HEK293 (cell line): Measurements from ENCODE around the gene ZNF532.

ENCODE experiments used
- CTCF ChIA-PET: fragments of 350-600 bp; formaldehyde crosslinking; extraction: SDS; loops from one replicate; lab custom pipeline; 2021; ENCODE audit warnings: antibody characterized with exemption; lab: Yijun Ruan, JAX
- POLR2A ChIA-PET: fragments of 300-600 bp; formaldehyde crosslinking; extraction: SDS; loops from one replicate; lab custom pipeline; 2020; ENCODE audit warnings: antibody characterized with exemption, inconsistent platforms; lab: Yijun Ruan, JAX
- H3K27ac ChIP-seq: fragments of 200-500 bp; sonication (Bioruptor generic); 2 replicates; pipeline ENCODE4 v1.5.1; 2014; ENCODE audit warnings: low read depth, low read length, control low read depth, inconsistent platforms; ENCODE audit errors: extremely low read depth
- H3K36me3 ChIP-seq, 2 experiments: fragments of 200-500 bp in 1 of 2; sonication (Bioruptor generic) in 1 of 2; 1 replicate in 1 of 2; 2 replicates in 1 of 2; pipeline ENCODE4 v1.5.1; 2014 to 2017; ENCODE audit warnings: inconsistent platforms in 2 of 2, low read length in 2 of 2; ENCODE audit not compliant: control insufficient read depth in 2 of 2, insufficient read depth in 1 of 2
- H3K4me1 ChIP-seq: fragments of 200-500 bp; sonication (Bioruptor generic); 2 replicates; pipeline ENCODE4 v1.5.1; 2014; ENCODE audit warnings: mild to moderate bottlenecking, low read length, inconsistent platforms; ENCODE audit not compliant: control insufficient read depth, insufficient read depth
- H3K4me3 ChIP-seq: 2 replicates; pipeline ENCODE4 v1.5.1; 2011; ENCODE audit warnings: low read depth, mild to moderate bottlenecking, control low read depth, low read length, moderate library complexity
- H3K9me3 ChIP-seq: fragments of 200-500 bp; sonication (Bioruptor generic); 2 replicates; pipeline ENCODE4 v1.5.1; 2014; ENCODE audit warnings: low read depth, low read length, inconsistent platforms; ENCODE audit not compliant: control insufficient read depth, insufficient read depth
- HOXA7 ChIP-seq: sonication (generic); formaldehyde crosslinking; IDR thresholded peaks from 2 replicates; pipeline ENCODE4 v1.8.1; 2022; ENCODE audit warnings: missing genetic modification reagents, borderline replicate concordance
- ZNF146 ChIP-seq: fragments of 450-650 bp; formaldehyde crosslinking; IDR thresholded peaks from 2 replicates; pipeline ENCODE4 v1.5.1; 2016; ENCODE audit warnings: missing biosample characterization, missing genetic modification characterization
- ZNF214 ChIP-seq: fragments of 450-650 bp; formaldehyde crosslinking; IDR thresholded peaks from 2 replicates; pipeline ENCODE4 v1.5.1; 2017; ENCODE audit warnings: missing biosample characterization, mild to moderate bottlenecking, missing genetic modification characterization, borderline replicate concordance
- ZNF292 ChIP-seq: fragments of 450-650 bp; formaldehyde crosslinking; IDR thresholded peaks from 2 replicates; pipeline ENCODE4 v1.5.1; 2016; ENCODE audit warnings: low read depth, missing biosample characterization, missing genetic modification characterization, borderline replicate concordance
- ZNF791 ChIP-seq: fragments of 450-650 bp; formaldehyde crosslinking; IDR thresholded peaks from 2 replicates; pipeline ENCODE4 v1.5.1; 2016; ENCODE audit warnings: missing biosample characterization, missing genetic modification characterization
- TF ChIP-seq, protein P1 (sequence below): fragments of 450-650 bp; formaldehyde crosslinking; IDR thresholded peaks from 2 replicates; pipeline ENCODE4 v1.5.1; 2016; ENCODE audit warnings: missing biosample characterization, missing genetic modification characterization
- TF ChIP-seq, protein P2 (sequence below): fragments of 450-650 bp; formaldehyde crosslinking; IDR thresholded peaks from 2 replicates; pipeline ENCODE4 v1.5.1; 2017; ENCODE audit warnings: missing biosample characterization, missing genetic modification characterization
- TF ChIP-seq, protein P3 (sequence below): fragments of 450-650 bp; formaldehyde crosslinking; conservative IDR thresholded peaks from 2 replicates; pipeline ENCODE4 v1.5.1; 2016; ENCODE audit warnings: low read depth, missing biosample characterization, missing genetic modification characterization
- TF ChIP-seq, protein P4 (sequence below): fragments of 450-650 bp; formaldehyde crosslinking; IDR thresholded peaks from 2 replicates; pipeline ENCODE4 v1.5.1; 2017; ENCODE audit warnings: missing biosample characterization, missing genetic modification characterization
- TF ChIP-seq, protein P5 (sequence below): fragments of 450-650 bp; formaldehyde crosslinking; IDR thresholded peaks from 2 replicates; pipeline ENCODE4 v1.5.1; 2017; ENCODE audit warnings: missing biosample characterization, mild to moderate bottlenecking, missing genetic modification characterization, moderate library complexity

Gene ZNF532

DNA sequence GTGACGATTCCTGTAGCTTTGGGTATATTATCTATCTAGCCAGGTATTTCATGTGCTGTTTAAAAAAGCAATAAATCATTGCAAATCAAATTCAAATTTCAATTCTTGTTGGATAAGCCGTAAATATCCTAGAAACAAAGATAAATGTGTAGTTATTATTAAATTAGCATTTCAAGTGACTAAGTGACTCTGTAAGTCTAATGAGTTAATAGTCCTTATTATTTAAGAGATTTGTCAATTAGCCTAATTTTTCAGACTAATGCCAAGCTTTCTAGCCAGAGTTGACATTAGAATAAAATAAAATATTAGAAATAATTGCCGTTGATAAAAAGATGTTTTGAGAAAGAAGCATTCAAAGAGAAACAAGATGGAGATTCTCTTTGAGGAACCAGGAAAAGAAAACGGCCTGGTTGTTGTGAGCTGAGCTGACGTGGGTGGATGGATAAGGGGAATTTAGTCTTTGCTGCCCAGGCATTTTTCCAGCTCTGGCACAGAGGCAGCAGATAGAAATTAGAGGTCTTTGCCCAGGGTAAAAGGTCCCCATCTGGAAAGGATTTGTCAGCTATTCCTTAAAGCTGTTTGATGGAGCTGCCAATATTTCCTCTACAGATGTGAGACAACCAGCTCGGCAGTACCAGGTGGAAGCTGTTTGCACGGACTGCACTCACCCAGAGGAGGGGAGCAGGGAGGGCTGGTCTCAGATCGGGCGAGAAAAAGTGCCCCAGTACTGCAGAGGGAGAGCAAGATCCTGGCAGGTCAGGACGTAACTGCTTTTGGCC, 157.7 kb downstream of the ZNF532 start:
- POLR2A ChIA-PET = no interaction called here
- Histone ChIP-seq H3K4me3 (no peak overlapping the region), H3K36me3 (no peaks in the 10 kb centered on the region), H3K27ac (no peak overlapping the region), H3K4me1 (no peaks in the 10 kb centered on the region; the same call in 1 of the 2 replicates), H3K9me3 (no peaks in the 10 kb centered on the region; the same call in 1 of the 2 replicates)
- CTCF ChIA-PET = no interaction called here
- TF ChIP-seq ZNF214 (tag by site-specific recombination) (no peak), HOXA7 (no peak), ZNF146 (tag by site-specific recombination) (no peak), ZNF791 (tag by site-specific recombination) (no peak)
- TF ChIP-seq, protein P1, sequence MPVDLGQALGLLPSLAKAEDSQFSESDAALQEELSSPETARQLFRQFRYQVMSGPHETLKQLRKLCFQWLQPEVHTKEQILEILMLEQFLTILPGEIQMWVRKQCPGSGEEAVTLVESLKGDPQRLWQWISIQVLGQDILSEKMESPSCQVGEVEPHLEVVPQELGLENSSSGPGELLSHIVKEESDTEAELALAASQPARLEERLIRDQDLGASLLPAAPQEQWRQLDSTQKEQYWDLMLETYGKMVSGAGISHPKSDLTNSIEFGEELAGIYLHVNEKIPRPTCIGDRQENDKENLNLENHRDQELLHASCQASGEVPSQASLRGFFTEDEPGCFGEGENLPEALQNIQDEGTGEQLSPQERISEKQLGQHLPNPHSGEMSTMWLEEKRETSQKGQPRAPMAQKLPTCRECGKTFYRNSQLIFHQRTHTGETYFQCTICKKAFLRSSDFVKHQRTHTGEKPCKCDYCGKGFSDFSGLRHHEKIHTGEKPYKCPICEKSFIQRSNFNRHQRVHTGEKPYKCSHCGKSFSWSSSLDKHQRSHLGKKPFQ (tag by site-specific recombination) = no peak
- TF ChIP-seq, protein P2, sequence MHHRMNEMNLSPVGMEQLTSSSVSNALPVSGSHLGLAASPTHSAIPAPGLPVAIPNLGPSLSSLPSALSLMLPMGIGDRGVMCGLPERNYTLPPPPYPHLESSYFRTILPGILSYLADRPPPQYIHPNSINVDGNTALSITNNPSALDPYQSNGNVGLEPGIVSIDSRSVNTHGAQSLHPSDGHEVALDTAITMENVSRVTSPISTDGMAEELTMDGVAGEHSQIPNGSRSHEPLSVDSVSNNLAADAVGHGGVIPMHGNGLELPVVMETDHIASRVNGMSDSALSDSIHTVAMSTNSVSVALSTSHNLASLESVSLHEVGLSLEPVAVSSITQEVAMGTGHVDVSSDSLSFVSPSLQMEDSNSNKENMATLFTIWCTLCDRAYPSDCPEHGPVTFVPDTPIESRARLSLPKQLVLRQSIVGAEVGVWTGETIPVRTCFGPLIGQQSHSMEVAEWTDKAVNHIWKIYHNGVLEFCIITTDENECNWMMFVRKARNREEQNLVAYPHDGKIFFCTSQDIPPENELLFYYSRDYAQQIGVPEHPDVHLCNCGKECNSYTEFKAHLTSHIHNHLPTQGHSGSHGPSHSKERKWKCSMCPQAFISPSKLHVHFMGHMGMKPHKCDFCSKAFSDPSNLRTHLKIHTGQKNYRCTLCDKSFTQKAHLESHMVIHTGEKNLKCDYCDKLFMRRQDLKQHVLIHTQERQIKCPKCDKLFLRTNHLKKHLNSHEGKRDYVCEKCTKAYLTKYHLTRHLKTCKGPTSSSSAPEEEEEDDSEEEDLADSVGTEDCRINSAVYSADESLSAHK (tag by site-specific recombination) = no peak
- TF ChIP-seq, protein P3, sequence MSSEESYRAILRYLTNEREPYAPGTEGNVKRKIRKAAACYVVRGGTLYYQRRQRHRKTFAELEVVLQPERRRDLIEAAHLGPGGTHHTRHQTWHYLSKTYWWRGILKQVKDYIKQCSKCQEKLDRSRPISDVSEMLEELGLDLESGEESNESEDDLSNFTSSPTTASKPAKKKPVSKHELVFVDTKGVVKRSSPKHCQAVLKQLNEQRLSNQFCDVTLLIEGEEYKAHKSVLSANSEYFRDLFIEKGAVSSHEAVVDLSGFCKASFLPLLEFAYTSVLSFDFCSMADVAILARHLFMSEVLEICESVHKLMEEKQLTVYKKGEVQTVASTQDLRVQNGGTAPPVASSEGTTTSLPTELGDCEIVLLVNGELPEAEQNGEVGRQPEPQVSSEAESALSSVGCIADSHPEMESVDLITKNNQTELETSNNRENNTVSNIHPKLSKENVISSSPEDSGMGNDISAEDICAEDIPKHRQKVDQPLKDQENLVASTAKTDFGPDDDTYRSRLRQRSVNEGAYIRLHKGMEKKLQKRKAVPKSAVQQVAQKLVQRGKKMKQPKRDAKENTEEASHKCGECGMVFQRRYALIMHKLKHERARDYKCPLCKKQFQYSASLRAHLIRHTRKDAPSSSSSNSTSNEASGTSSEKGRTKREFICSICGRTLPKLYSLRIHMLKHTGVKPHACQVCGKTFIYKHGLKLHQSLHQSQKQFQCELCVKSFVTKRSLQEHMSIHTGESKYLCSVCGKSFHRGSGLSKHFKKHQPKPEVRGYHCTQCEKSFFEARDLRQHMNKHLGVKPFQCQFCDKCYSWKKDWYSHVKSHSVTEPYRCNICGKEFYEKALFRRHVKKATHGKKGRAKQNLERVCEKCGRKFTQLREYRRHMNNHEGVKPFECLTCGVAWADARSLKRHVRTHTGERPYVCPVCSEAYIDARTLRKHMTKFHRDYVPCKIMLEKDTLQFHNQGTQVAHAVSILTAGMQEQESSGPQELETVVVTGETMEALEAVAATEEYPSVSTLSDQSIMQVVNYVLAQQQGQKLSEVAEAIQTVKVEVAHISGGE = no peak

DNA sequence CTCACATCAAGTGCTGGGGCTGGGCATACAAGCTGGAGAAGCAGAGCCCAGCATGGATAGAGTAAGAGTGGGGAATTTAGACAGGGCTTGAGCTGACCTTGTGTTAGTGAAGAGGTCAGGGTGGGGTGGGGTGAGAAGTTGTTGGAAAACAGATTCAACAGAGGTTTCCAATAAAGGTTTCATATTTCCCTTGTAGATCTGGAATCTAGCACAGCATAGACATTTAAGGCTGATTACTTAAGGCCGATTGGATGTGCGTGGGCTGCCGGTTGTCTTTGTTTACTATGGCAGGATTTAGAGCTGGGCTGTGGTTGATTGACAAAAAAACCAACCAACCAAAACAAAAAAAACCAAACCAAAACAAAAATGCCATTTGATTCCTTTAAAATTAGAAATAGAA, 160.2 kb downstream of the ZNF532 start:
- TF ChIP-seq ZNF292 = no peak
- TF ChIP-seq, protein P4, sequence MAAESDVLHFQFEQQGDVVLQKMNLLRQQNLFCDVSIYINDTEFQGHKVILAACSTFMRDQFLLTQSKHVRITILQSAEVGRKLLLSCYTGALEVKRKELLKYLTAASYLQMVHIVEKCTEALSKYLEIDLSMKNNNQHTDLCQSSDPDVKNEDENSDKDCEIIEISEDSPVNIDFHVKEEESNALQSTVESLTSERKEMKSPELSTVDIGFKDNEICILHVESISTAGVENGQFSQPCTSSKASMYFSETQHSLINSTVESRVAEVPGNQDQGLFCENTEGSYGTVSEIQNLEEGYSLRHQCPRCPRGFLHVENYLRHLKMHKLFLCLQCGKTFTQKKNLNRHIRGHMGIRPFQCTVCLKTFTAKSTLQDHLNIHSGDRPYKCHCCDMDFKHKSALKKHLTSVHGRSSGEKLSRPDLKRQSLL = no peak
- TF ChIP-seq, protein P5, sequence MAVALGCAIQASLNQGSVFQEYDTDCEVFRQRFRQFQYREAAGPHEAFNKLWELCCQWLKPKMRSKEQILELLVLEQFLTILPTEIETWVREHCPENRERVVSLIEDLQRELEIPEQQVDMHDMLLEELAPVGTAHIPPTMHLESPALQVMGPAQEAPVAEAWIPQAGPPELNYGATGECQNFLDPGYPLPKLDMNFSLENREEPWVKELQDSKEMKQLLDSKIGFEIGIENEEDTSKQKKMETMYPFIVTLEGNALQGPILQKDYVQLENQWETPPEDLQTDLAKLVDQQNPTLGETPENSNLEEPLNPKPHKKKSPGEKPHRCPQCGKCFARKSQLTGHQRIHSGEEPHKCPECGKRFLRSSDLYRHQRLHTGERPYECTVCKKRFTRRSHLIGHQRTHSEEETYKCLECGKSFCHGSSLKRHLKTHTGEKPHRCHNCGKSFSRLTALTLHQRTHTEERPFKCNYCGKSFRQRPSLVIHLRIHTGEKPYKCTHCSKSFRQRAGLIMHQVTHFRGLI (tag by site-specific recombination) = peak; percentile 45; the same call in 1 of the 2 replicates
- TF ChIP-seq, all 188 proteins: peak for 1
- no peak overlapping the region for H3K27ac ChIP-seq
- POLR2A ChIA-PET = interaction anchor here (0.5 kb wide), 1 partner anchor 16 kb away, joined by 3 read pairs; no protein-coding TSS in a partner anchor
- H3K9me3 ChIP-seq = no peaks in the 10 kb centered on the region
- CTCF ChIA-PET = interaction anchor here (1.3 to 1.7 kb wide), 2 partner anchors 256 to 261 kb away, joined by 4 to 5 read pairs; no protein-coding TSS in a partner anchor
- no peak overlapping the region for H3K4me3 ChIP-seq
- no peaks in the 10 kb centered on the region; the same call in 1 of the 2 replicates for H3K4me1 ChIP-seq
- H3K36me3 ChIP-seq = no peaks in the 10 kb centered on the region
